ENCODE results near the gene NPAS3. TPM values are rescaled to one million over a fixed set of nuclear protein-coding genes. Genes with fewer than 3 reads are reported as not detected.

The NPAS3 gene
- total and polyA plus RNA-seq, 2 of the 13 experiments (the other 11 are each of a cell fraction or from before 2014, with no cell fraction given) = not detected

- no peak; the same call in 1 of the 2 replicates for TF ChIP-seq HIC2 (CRISPR knock-in tag; IDR thresholded peaks at IDR 0.05; ENCODE audit: low read depth)
- no peak for TF ChIP-seq ZNF512B (CRISPR knock-in tag; IDR thresholded peaks at IDR 0.05; ENCODE audit: borderline replicate concordance)
- TF ChIP-seq ZHX2 (IDR thresholded peaks at IDR 0.05; ENCODE audit: low read depth) = no peak
- no peak for TF ChIP-seq ZHX2 (CRISPR knock-in tag; IDR thresholded peaks at IDR 0.05; ENCODE audit: borderline replicate concordance)
- no peak for TF ChIP-seq KAT7 (CRISPR knock-in tag; IDR thresholded peaks at IDR 0.05; ENCODE audit: borderline replicate concordance)
- TF ChIP-seq ZNF605 (CRISPR knock-in tag; IDR thresholded peaks at IDR 0.05) = peak; percentile 87
- TF ChIP-seq ZEB1 (IDR thresholded peaks at IDR 0.05; ENCODE audit: insufficient replicate concordance, low read depth) = no peak
- no peak for TF ChIP-seq CREB3 (CRISPR knock-in tag; IDR thresholded peaks at IDR 0.05)
- no peak for TF ChIP-seq TSC22D2 (CRISPR knock-in tag; IDR thresholded peaks at IDR 0.05; ENCODE audit: borderline replicate concordance)
- no peak for TF ChIP-seq GTF3A (CRISPR knock-in tag; conservative IDR thresholded peaks at IDR 0.05)
- 0 out of 2 replicates have a peak, but pooled peaks have one; percentile 35 for TF ChIP-seq THAP11 (CRISPR knock-in tag; IDR thresholded peaks at IDR 0.05)
- TF ChIP-seq PHF20 (CRISPR knock-in tag; IDR thresholded peaks at IDR 0.05) = 0 out of 2 replicates have a peak, but pooled peaks have one; percentile 46
- TF ChIP-seq MEF2D (CRISPR knock-in tag; IDR thresholded peaks at IDR 0.05) = 0 out of 2 replicates have a peak, but pooled peaks have one; percentile 18
- TF ChIP-seq DPF2 (CRISPR knock-in tag; IDR thresholded peaks at IDR 0.05; ENCODE audit: borderline replicate concordance, low read depth) = no peak
- TF ChIP-seq FOSL2 (CRISPR knock-in tag; IDR thresholded peaks at IDR 0.05) = peak; percentile 36; the same call in 1 of the 2 replicates
- no peak for TF ChIP-seq CREM (IDR thresholded peaks at IDR 0.05)
- no peak for TF ChIP-seq CREM (CRISPR knock-in tag; IDR thresholded peaks at IDR 0.05)
- TF ChIP-seq REPIN1 (CRISPR knock-in tag; IDR thresholded peaks at IDR 0.05; ENCODE audit: borderline replicate concordance, low read depth) = peak; percentile 72; the same call in 1 of the 2 replicates
- TF ChIP-seq RFX1 (IDR thresholded peaks at IDR 0.05) = no peak
Measured at GRCh38 chr14:33848706-33849454, 910.2 kb downstream of the NPAS3 start (continued).

All from HepG2 (cell line).